Sigmoid colon (tissue), 7 donors: Measurements from ENCODE around the gene RNASEH1. TPM values are rescaled to one million over a fixed set of nuclear protein-coding genes. Genes with fewer than 3 reads are reported as not detected.
"Not testable (repeated sequence)": the region's sequence is repeated elsewhere in the genome, so short reads cannot be mapped to it uniquely, and the experiment has no call there.

Source experiments
- DNase-seq: peaks from one replicate; pipeline ENCODE4 v3.0.0-alpha.2; 2019
- H3K27ac ChIP-seq, 4 donors: fragments of 200-600 bp; sonication (generic); one replicate each; pipeline ENCODE4 v1.5.1; 2016 to 2019; ENCODE audit warnings: mild to moderate bottlenecking in 1 of 4
- H3K27me3 ChIP-seq, 3 donors: fragments of 200-600 bp; sonication (generic); one replicate each; pipeline ENCODE4 v1.5.1; 2019; ENCODE audit warnings: mild to moderate bottlenecking in 1 of 3
- H3K36me3 ChIP-seq, 4 donors: fragments of 200-600 bp; sonication (generic); one replicate each; pipeline ENCODE4 v1.5.1; 2016 to 2019
- H3K4me1 ChIP-seq, 4 donors: fragments of 200-600 bp; sonication (generic); one replicate each; pipeline ENCODE4 v1.5.1; 2017 to 2019
- H3K4me3 ChIP-seq, 4 donors: fragments of 200-600 bp; sonication (generic); one replicate each; pipeline ENCODE4 v1.5.1; 2017 to 2019; ENCODE audit warnings: mild to moderate bottlenecking in 2 of 4, moderate library complexity in 1 of 4
- H3K9me3 ChIP-seq, 4 donors: fragments of 200-600 bp in 3 of 4; sonication (generic) in 3 of 4; one replicate each; pipeline versions ENCODE4 v1.5.1 to v1.6.1; 2013 to 2019
- EP300 ChIP-seq, 4 donors: sonication (generic); formaldehyde crosslinking; IDR thresholded peaks; one replicate each; pipeline ENCODE4 v1.6.1; 2017; ENCODE audit warnings: antibody characterized with exemption in 4 of 4
- POLR2A ChIP-seq, 2 donors: fragments of 450-650 bp; IDR thresholded peaks; one replicate each; pipeline ENCODE4 v1.6.1; 2016; ENCODE audit warnings: antibody characterized with exemption in 2 of 2, mild to moderate bottlenecking in 2 of 2, moderate library complexity in 2 of 2
- POLR2AphosphoS5 ChIP-seq, 4 donors: sonication (generic); formaldehyde crosslinking; IDR thresholded peaks; one replicate each; pipeline ENCODE4 v1.6.1; 2017; ENCODE audit warnings: antibody characterized with exemption in 4 of 4
- WGBS, 2 donors: extraction: QIAGEN DNeasy Blood & Tissue Kit; methylation state at CpG; one replicate each; pipeline ENCODE4 v1.1.7; 2013; 5-methylcytosine and 5-hydroxymethylcytosine counted together
- intact Hi-C: fragments of 100-400 bp; cut with DNase I; formaldehyde crosslinking; loops from one replicate; pipeline ENCODE4 v1.15.1; 2023
- polyA plus RNA-seq, 3 donors: library from polyadenylated mRNA; stranded (reverse); fragments of 200-250 nt; gene quantifications; one replicate each; pipeline ENCODE4 v1.2.3, GENCODE V29; 2013
- total RNA-seq, 4 donors: library from RNA; depleted of rRNA; stranded (reverse); fragments of >200 nt; gene quantifications; one replicate each; pipeline ENCODE4 v1.1.0, GENCODE V29; 2016
- TF ChIP-seq, protein P1 (sequence below), 4 experiments: fragments of 450-650 bp in 3 of 4; fragments of 200-600 bp in 1 of 4; IDR thresholded peaks; one replicate each; pipeline ENCODE4 v1.5.1; 2016 to 2019; ENCODE audit warnings: antibody characterized with exemption in 4 of 4, mild to moderate bottlenecking in 3 of 4, moderate library complexity in 2 of 4
- donor health status: healthy with polysubstance abuse.
- donor health status: Bipolar disorder and iron deficiency.
- donor health status: healthy.

Gene RNASEH1
- total and polyA plus RNA-seq, 7 donors: 10.4 to 28.4 (median 20.5) TPM

DNA sequence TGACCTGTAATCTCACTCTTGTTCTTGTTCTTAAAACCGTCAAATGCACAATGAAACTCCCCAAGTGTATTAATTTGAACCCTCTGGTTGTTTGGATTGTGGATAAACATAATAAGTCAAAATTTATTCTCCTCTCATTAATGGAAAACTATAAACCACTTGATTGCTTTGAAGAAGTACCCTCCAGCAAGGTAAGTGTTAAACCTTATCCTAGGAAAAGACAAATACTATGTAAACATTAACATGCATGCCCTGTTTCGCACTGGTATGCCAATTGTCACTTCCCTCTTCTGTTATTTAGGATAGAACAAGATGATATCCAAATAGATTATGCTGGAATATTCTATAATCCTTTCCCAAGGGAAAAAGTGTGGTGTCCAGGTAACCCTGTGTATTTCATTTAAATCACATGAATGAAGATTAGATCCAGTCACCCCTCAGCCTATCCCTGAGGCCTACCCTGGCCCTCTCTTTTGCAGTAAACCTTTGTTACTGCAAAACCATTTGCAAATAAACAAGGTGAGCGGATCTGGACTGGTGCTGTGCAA is 40.1 kb downstream of the RNASEH1 start:
- Histone ChIP-seq H3K36me3 (peaks cover 0 to 12% (median 7%) of the 10 kb centered on the region in 4 donors), H3K27me3 (no peaks in the 10 kb centered on the region), H3K4me1 (peaks cover 0 to 47% (median 39%) of the 10 kb centered on the region in 4 donors), H3K9me3 (no peaks in the 10 kb centered on the region), H3K27ac (peak overlapping the region; percentile 96 to 100 (median 98)), H3K4me3 (peak overlapping the region; percentile 73 to 95 (median 93))
- intact Hi-C loops: loop anchor here (2.0 kb wide), 2 partner anchors 41 to 57 kb away; partner anchors contain the start of genes RNASEH1 and RPS7
- WGBS, 2 donors: 27 to 33% methylated on average over 3 of the region's 3 CpGs
- DNase-seq: no peak
- TF ChIP-seq, protein P1, sequence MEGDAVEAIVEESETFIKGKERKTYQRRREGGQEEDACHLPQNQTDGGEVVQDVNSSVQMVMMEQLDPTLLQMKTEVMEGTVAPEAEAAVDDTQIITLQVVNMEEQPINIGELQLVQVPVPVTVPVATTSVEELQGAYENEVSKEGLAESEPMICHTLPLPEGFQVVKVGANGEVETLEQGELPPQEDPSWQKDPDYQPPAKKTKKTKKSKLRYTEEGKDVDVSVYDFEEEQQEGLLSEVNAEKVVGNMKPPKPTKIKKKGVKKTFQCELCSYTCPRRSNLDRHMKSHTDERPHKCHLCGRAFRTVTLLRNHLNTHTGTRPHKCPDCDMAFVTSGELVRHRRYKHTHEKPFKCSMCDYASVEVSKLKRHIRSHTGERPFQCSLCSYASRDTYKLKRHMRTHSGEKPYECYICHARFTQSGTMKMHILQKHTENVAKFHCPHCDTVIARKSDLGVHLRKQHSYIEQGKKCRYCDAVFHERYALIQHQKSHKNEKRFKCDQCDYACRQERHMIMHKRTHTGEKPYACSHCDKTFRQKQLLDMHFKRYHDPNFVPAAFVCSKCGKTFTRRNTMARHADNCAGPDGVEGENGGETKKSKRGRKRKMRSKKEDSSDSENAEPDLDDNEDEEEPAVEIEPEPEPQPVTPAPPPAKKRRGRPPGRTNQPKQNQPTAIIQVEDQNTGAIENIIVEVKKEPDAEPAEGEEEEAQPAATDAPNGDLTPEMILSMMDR (IDR thresholded peaks at IDR 0.05): no peak
- no peak for TF ChIP-seq POLR2A (IDR thresholded peaks at IDR 0.05)
- no peak for TF ChIP-seq POLR2AphosphoS5 (IDR thresholded peaks at IDR 0.05)
- no peak for TF ChIP-seq EP300 (IDR thresholded peaks at IDR 0.05)

DNA sequence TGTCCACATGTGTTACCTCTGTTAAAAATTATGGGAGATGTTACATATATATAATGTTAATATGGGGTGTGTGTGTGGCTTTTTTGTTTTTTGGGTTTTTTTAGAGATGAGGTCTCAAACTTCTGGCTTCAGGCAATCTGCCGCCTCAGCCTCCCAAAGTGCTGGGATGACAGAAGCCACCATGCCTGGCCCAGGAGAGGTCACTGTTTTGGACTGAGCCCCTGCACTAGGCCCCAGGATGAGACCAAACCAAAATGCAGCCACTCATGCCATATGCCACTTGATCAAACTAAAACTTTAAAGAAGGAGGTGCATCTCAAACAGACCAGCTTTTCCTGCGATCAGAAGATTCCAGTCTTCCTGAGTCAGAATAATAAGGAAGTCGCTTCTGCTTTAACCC is 41.3 kb downstream of the RNASEH1 start:
- H3K27ac ChIP-seq: no peak overlapping the region
- no peaks in the 10 kb centered on the region for H3K9me3 ChIP-seq
- H3K4me1 ChIP-seq: peaks cover 0 to 36% (median 29%) of the 10 kb centered on the region in 4 donors
- WGBS, 2 donors: 88 to 89% methylated on average over 3 of the region's 3 CpGs
- intact Hi-C loops: no loop called here
- H3K36me3 ChIP-seq: peaks cover 8 to 24% (median 19%) of the 10 kb centered on the region in 4 donors
- no peak overlapping the region for H3K4me3 ChIP-seq
- DNase-seq: no peak
- TF ChIP-seq POLR2A (IDR thresholded peaks at IDR 0.05): no peak
- no peak for TF ChIP-seq POLR2AphosphoS5 (IDR thresholded peaks at IDR 0.05)
- TF ChIP-seq, protein P1 (IDR thresholded peaks at IDR 0.05): no peak
- no peak for TF ChIP-seq EP300 (IDR thresholded peaks at IDR 0.05)
- no peaks in the 10 kb centered on the region for H3K27me3 ChIP-seq

DNA sequence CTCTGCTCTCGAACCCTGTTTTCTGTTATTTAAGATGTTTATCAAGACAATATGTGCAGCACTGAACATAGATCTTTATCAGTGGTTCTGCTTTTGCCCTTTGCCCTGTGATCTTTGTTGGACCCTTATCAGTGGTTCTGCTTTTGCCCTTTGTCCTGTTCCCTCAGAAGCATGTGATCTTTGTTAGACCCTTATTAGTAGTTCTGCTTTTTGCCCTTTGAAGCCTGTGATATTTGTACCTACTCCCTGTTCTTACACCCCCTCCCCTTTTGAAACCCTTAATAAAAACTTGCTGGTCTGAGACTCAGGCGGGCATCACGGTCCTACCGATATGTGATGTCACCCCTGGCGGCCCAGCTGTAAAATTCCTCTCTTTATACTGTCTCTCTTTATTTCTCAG is 42.7 kb downstream of the RNASEH1 start:
- H3K27ac ChIP-seq, H3K4me3 ChIP-seq, intact Hi-C loops, DNase-seq, H3K27me3 ChIP-seq, H3K9me3 ChIP-seq: not testable (repeated sequence)
- Histone ChIP-seq H3K4me1 (peaks cover 0 to 22% (median 20%) of the 10 kb centered on the region in 4 donors), H3K36me3 (peaks cover 8 to 38% (median 27%) of the 10 kb centered on the region in 4 donors)
- 80 to 95% methylated on average over 5 of the region's 5 CpGs for WGBS, 2 donors

DNA sequence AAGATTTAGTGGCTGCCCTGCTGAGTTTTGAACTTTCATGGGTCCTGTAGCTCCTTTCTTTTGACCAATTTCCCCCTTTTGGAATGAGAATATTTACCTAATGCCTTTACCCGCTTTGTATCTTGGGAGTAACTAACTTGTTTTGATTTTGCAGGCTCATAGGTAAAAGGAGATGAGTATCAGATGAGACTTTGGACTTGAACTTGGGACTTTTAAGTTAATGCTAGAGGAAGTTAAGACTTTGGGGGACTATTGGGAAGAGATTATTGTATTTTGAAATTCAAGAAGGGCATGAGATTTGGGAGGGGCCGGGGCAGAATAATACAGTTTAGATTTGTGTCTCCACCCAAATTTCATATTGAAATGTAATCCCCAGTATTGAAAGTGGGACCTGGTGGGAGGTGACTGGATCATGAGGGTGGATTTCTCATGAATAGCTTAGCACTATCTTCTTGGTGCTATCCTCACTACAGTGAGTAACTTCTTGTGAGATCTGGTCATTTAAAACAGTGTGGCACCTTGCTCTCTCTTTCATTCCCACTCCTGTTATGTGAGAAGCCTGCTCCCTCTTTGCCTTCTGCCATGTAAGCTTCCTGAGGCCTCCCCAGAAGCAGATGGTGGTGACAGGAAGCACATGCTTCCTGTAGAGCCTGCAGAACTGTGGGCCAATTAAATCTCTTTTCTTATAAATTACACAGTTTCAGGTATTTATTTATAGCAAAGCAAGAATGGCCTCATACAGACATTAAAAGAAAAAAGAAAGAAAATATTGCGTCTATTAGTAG is 44.9 kb downstream of the RNASEH1 start:
- WGBS, 2 donors: 94 to 95% methylated on average over 3 of the region's 3 CpGs
- intact Hi-C loops: no loop called here
- Histone ChIP-seq H3K4me1 (peaks cover 0 to 12% (median 11%) of the 10 kb centered on the region in 4 donors), H3K27ac (no peak overlapping the region), H3K4me3 (no peak overlapping the region), H3K36me3 (peaks cover 8 to 54% (median 27%) of the 10 kb centered on the region in 4 donors), H3K27me3 (no peaks in the 10 kb centered on the region), H3K9me3 (no peaks in the 10 kb centered on the region)
- TF ChIP-seq POLR2A (IDR thresholded peaks at IDR 0.05) (no peak), EP300 (IDR thresholded peaks at IDR 0.05) (no peak), POLR2AphosphoS5 (IDR thresholded peaks at IDR 0.05) (no peak)
- TF ChIP-seq, protein P1 (IDR thresholded peaks at IDR 0.05): no peak
- no peak for DNase-seq

DNA sequence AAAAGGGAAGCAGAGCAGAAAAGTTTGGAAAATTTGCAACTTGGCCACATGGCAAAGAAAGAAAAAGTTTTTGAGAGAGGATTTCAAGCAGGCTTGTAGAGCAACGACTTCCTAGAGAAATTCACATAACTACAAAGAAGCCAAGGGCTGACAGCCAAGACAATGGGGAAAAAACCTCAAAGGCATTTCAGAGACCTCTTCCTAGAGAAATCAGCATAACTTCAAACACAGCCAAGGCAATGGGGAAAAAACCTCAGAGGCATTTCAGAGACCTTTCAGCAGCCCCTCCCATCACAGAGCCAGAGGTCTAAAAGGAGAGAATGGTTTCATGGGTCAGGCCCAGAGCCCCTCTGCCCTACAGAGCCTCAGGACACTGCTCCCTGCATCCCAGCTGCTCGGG is 46.0 kb downstream of the RNASEH1 start:
- intact Hi-C loops: no loop called here
- H3K9me3 ChIP-seq: no peaks in the 10 kb centered on the region
- H3K4me3 ChIP-seq: no peak overlapping the region
- peaks cover 0 to under 1% (median under 1%) of the 10 kb centered on the region in 4 donors for H3K4me1 ChIP-seq
- no peak for DNase-seq
- H3K27me3 ChIP-seq: no peaks in the 10 kb centered on the region
- peaks cover 8 to 59% (median 27%) of the 10 kb centered on the region in 4 donors for H3K36me3 ChIP-seq
- WGBS, 2 donors: 80 to 90% methylated on average over 2 of the region's 2 CpGs
- TF ChIP-seq POLR2AphosphoS5 (IDR thresholded peaks at IDR 0.05) (no peak), POLR2A (IDR thresholded peaks at IDR 0.05) (no peak), EP300 (IDR thresholded peaks at IDR 0.05) (no peak)
- TF ChIP-seq, protein P1 (IDR thresholded peaks at IDR 0.05): no peak
- H3K27ac ChIP-seq: no peak overlapping the region
